ENCODE measurements around the gene WDR7.

DNA sequence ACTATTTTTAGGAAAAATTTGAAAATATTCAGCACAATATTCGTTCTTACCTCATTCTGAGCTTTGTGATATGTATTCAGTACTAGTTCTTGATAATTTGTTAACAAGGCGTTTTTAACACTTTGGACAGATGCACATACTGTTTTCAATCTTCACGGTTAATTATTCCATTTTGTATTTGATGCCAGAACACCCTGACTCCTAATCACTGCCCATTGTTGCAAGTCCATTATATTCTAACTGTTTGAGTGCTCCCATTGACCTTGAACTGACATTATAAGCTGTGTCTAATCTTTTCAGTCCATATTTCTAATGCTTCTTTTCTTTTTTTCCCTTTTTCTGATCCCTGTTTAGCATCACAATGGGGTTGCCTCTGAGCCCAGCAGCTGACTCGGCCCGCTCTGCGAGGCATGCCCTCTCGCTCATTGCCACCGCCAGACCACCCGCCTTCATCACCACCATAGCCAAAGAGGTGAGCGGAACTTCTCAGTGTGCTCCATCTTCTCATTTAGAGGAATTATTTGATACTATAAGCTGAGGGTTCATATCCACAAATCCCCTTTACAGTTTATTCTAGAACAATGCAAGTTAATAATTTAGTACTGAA is 284.4 kb downstream of the WDR7 start:
- TF ChIP-seq CTCF (IDR thresholded peaks at IDR 0.05), result no peak
- TF ChIP-seq ZFX (IDR thresholded peaks at IDR 0.05; ENCODE audit: borderline replicate concordance), result no peak
